ENCODE results near the gene TAPBPL.
"Not testable (repeated sequence)": the region's sequence is repeated elsewhere in the genome, so short reads cannot be mapped to it uniquely, and the experiment has no call there.

TAPBPL gene

DNA sequence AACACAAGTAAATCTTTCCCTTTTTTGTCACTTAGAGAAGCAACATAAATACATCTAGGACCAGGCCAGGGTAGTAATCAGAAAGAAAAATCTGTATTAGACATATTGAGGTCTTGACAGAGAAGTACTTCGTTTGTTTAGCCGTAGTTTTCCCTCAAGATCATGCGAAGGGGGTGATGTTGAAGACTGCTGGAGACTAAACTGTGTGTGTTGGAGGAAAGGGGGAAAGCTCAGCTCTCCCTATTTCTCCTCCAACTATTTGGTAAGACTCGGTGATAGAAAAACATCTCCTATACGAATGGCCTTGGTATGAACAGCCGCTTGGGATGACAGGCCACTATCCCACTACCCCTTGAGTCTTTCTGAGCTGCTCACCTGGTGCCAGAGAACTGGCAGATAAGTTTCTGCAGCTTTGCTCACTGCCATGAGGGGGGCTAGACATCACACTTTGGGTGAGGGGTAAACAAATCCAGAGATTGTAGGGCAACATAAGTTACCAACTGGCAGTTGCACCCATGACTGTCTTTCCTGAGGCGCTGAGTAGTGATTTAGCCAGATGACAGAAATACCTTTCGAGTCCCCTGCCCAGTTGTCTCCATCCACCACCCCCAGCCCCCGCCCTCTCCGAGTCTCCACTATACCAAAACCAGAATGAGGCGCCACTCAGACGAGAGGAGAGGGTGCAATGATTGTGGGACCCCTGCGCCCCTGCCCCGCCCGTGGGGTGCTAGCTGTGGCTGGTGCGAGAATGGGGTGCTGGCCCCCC, 17.9 kb downstream of the TAPBPL start:
- TF ChIP-seq, protein P1, sequence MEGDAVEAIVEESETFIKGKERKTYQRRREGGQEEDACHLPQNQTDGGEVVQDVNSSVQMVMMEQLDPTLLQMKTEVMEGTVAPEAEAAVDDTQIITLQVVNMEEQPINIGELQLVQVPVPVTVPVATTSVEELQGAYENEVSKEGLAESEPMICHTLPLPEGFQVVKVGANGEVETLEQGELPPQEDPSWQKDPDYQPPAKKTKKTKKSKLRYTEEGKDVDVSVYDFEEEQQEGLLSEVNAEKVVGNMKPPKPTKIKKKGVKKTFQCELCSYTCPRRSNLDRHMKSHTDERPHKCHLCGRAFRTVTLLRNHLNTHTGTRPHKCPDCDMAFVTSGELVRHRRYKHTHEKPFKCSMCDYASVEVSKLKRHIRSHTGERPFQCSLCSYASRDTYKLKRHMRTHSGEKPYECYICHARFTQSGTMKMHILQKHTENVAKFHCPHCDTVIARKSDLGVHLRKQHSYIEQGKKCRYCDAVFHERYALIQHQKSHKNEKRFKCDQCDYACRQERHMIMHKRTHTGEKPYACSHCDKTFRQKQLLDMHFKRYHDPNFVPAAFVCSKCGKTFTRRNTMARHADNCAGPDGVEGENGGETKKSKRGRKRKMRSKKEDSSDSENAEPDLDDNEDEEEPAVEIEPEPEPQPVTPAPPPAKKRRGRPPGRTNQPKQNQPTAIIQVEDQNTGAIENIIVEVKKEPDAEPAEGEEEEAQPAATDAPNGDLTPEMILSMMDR (conservative IDR thresholded peaks at IDR 0.05; ENCODE audit: low read depth, low read length) = no peak
- no peak for DNase-seq (ENCODE audit: low read depth)
- H3K4me3 ChIP-seq (ENCODE audit: low read depth, low read length) = peak overlapping the region; percentile 87

DNA sequence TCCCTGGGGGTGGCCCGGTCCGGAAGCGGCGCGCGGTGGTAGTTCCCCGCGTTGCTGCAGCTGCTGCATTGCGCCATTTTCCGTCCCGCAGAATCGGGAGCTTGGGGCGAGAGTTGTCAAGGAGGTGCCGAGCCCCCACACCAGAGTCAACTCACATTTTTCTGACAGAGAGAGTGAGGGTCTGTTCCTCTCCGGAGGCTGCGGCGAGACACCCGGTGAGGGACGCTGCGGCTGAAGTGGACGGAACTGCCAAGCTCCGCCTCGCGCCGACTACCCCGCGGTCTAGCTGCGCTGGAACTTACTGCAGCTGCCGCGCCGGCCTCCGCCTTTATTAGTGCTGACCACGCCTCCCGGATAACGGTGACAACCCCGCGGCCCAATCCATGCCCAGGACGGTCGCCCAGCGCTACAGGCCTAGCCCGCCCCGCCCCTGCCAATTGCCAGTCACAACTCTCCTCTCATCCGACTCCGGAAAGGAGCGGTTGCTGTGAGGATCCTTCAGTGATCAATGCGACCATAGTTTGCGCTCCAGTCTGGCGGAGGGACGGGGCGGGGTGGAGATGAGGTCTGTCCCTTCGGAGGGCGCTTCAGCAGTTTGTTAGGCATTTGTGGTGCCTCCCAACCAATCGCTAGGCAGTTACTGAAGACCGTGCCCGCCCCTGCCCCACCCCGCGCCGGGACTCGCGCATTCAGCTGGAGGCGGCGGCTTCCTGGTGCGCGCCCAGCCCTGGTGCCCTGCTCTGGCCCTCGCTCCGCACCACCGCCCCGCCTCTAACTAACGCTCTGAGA, 18.7 kb downstream of the TAPBPL start, which contains the start of gene VAMP1:
Gene VAMP1 (minus strand): TSS at position 303 of the 789 bp plus-strand sequence. CDS start 146 bp downstream, at position 157.
- peak within 1 kb of the TSS; percentile 87 for H3K4me3 ChIP-seq (ENCODE audit: low read depth, low read length)
- DNase-seq (ENCODE audit: low read depth) = peak; percentile 97
- TF ChIP-seq, protein P1 (conservative IDR thresholded peaks at IDR 0.05; ENCODE audit: low read depth, low read length) = no peak

DNA sequence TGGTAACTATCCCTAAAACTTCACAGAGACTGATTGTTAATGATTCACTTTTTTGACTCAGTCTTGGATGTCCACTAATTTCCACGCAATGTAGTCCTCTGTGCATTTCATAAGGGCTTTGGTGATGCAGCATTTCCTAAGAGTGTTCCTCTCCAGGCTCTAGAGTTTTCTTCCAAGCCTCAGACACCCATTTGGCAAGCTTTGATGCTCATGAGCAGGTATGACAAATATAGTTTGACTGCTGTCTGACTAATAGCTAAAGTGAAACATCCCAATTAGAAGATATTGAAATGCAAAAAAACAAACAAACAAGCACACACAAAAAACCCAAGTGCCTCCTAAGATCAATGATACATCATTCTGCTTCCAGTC, 20.1 kb downstream of the TAPBPL start:
- no peak overlapping the region for H3K4me3 ChIP-seq (ENCODE audit: low read depth, low read length)
- TF ChIP-seq, protein P1 (conservative IDR thresholded peaks at IDR 0.05; ENCODE audit: low read depth, low read length) = no peak
- no peak for DNase-seq (ENCODE audit: low read depth)

DNA sequence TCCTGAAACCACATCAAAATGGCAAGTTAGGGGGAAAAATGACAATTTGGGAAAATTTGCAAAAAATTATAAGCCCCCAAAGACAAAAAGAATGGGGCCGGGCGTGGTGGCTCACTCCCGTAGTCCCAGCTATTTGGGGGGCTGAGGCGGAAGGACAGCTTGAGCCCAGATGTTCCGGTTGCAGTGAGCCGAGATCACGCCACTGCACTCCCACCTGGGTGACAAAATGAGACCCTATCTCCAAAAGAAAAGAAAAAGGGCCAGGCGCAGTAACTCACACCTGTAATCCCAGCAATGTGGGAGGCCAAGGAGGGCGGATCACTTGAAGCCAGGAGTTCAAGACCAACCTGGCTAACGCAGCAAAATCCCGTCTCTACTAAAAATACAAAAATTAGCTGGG, 20.6 kb downstream of the TAPBPL start:
- no peak overlapping the region for H3K4me3 ChIP-seq (ENCODE audit: low read depth, low read length)
- DNase-seq (ENCODE audit: low read depth) = no peak
- TF ChIP-seq, protein P1 (conservative IDR thresholded peaks at IDR 0.05; ENCODE audit: low read depth, low read length) = no peak

DNA sequence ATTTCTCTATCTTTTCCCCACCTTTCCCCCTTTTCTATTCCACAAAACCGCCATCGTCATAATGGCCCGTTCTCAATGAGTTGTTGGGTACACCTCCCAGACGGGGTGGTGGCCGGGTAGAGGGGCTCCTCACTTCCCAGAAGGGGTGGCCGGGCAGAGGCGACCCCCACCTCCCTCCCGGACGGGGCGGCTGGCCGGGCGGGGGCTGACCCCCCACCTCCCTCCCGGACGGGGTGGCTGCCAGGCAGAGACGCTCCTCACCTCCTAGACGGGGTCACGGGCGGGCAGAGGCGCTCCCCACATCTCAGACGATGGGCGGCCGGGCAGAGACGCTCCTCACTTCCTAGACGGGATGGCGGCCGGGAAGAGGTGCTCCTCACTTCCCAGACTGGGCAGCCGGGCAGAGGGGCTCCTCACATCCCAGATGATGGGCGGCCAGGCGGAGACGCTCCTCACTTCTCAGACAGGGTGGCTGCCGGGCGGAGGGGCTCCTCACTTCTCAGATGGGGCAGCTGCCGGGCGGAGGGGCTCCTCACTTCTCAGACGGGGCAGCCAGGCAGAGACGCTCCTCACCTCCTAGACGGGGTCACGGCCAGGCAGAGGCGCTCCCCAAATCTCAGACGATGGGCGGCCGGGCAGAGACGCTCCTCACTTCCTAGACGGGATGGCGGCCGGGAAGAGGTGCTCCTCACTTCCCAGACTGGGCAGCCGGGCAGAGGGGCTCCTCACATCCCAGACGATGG, 23.6 kb downstream of the TAPBPL start:
- not testable (repeated sequence) for DNase-seq (ENCODE audit: low read depth); H3K4me3 ChIP-seq (ENCODE audit: low read depth, low read length)

DNA sequence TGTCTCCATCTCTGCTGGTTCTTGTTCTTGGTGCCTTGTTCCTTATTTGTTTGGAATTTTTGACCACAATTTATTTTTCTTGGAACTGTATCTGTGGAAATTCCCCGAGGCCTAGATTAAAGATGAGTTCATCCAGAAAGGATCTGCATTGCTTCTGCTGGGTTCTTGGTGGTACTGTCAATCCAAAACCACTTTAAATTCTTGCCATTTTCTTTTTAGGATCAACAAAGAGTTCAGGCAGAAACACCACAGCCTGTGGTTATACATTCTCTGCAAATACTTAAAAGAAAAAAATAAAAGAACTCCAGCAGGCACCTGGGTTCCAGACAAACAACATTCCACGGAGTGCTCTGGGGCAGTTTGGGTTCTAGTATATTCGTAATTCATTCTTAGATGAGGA, 24.6 kb downstream of the TAPBPL start:
- peak; percentile 89 for DNase-seq (ENCODE audit: low read depth)
- TF ChIP-seq, protein P1 (conservative IDR thresholded peaks at IDR 0.05; ENCODE audit: low read depth, low read length) = no peak
- no peak overlapping the region for H3K4me3 ChIP-seq (ENCODE audit: low read depth, low read length)

DNA sequence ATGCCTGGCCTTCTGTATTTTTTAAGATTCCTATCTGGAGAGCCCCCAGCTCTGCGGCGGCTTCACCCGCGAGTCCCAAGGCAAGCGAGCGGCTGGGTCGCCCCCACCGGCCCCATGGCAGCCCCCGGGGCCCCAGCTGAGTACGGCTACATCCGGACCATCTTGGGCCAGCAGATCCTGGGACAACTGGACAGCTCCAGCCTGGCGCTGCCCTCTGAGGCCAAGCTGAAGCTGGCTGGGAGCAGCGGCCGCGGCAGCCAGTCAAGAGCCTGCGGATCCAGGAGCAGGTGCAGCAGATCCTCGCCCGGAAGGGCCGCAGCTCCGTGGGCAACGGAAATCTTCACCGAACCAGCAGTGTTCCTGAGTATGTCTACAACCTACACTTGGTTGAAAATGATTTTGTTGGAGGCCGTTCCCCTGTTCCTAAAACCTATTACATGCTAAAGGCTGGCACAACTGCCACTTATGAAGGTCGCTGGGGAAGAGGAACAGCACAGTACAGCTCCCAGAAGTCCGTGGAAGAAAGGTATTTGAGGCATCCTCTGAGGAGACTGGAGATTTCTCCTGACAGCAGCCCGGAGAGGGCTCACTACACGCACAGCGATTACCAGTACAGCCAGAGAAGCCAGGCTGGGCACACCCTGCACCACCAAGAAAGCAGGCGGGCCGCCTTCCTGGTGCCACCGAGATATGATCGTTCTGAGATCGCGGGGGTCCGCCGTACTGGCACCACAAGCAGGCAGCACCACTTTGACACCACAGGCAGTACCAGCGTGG, 25.9 kb downstream of the TAPBPL start:
- H3K4me3 ChIP-seq (ENCODE audit: low read depth, low read length); DNase-seq (ENCODE audit: low read depth): not testable (repeated sequence)

All from choroid plexus epithelial cell (primary cell).